ENCODE results near the gene TBL1XR1.

DNA sequence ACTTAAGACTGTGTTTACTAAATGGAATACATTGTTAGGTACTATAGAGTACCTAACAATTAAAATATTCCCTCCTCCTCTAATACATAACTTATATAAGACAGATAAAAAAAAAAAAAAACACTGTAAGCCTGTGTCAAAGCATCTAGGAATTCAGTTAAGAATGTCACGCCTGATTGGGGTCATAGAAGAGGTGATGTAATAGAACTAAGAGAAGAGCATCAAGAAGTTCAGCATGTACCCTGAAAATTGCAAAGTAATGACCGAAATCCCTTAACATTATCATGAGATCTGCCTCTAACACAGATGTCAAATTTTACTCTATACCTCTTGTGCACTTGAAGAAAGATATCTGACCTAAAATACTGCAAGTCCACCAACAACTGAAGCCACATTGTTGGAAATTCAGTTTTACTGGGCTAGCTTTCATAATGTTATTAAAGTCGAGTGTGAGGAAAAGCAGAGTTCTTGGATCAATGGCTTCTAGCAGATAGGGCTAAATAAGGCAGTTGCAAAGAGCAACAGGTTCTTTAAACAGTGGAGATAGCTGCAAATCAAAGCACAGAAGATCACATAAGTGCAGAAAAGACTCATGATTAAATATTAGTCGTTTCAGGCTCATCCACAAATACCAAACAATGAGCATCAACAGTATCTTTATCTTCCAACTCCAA, 75.0 kb downstream of the TBL1XR1 start:
- TF ChIP-seq POLR2A (IDR thresholded peaks at IDR 0.05; ENCODE audit: low read depth, low read length) = no peak
- TF ChIP-seq, protein P1, sequence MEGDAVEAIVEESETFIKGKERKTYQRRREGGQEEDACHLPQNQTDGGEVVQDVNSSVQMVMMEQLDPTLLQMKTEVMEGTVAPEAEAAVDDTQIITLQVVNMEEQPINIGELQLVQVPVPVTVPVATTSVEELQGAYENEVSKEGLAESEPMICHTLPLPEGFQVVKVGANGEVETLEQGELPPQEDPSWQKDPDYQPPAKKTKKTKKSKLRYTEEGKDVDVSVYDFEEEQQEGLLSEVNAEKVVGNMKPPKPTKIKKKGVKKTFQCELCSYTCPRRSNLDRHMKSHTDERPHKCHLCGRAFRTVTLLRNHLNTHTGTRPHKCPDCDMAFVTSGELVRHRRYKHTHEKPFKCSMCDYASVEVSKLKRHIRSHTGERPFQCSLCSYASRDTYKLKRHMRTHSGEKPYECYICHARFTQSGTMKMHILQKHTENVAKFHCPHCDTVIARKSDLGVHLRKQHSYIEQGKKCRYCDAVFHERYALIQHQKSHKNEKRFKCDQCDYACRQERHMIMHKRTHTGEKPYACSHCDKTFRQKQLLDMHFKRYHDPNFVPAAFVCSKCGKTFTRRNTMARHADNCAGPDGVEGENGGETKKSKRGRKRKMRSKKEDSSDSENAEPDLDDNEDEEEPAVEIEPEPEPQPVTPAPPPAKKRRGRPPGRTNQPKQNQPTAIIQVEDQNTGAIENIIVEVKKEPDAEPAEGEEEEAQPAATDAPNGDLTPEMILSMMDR (IDR thresholded peaks at IDR 0.05; ENCODE audit: extremely low read depth in 1 of 2, insufficient read depth in 1 of 2, low read depth in 1 of 2, low read length in 2 of 2) = no peak
- no peak for TF ChIP-seq EZH2 (IDR thresholded peaks at IDR 0.05; ENCODE audit: borderline replicate concordance, low read depth, low read length, severe bottlenecking)
- no peak for TF ChIP-seq POLR2AphosphoS5 (IDR thresholded peaks at IDR 0.05; ENCODE audit: insufficient read depth, low read depth, low read length)
- no peak for TF ChIP-seq MYC (IDR thresholded peaks at IDR 0.05; ENCODE audit: low read depth, low read length)
- TF ChIP-seq GATA2 (IDR thresholded peaks at IDR 0.05; ENCODE audit: insufficient read depth, insufficient read length, low read depth, low read length) = no peak

All from endothelial cell of umbilical vein (primary cell).